ENCODE measurements around the gene TAF11.

Gene TAF11

DNA sequence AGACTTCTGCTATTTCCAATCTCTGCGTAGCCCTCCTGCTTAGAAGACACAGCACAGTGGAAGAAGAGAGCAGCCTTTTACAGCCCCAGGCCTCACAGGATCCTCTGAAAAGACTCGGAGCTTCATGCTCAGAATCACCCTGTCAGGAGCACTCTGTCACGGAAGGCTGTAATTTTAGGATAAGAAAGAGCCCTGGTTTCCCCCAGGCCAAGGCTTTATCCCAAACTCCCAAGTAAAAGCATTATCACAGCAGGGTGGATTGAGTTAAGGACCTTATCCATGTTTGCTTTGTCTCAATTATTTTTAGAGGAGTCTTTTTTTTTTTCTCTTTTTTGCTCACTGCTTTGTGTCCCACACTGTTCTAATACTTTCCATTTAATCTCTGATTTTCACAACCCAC, 40.4 kb upstream of the TAF11 start:
- TF ChIP-seq, protein P1, sequence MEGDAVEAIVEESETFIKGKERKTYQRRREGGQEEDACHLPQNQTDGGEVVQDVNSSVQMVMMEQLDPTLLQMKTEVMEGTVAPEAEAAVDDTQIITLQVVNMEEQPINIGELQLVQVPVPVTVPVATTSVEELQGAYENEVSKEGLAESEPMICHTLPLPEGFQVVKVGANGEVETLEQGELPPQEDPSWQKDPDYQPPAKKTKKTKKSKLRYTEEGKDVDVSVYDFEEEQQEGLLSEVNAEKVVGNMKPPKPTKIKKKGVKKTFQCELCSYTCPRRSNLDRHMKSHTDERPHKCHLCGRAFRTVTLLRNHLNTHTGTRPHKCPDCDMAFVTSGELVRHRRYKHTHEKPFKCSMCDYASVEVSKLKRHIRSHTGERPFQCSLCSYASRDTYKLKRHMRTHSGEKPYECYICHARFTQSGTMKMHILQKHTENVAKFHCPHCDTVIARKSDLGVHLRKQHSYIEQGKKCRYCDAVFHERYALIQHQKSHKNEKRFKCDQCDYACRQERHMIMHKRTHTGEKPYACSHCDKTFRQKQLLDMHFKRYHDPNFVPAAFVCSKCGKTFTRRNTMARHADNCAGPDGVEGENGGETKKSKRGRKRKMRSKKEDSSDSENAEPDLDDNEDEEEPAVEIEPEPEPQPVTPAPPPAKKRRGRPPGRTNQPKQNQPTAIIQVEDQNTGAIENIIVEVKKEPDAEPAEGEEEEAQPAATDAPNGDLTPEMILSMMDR (IDR thresholded peaks at IDR 0.05), result no peak

DNA sequence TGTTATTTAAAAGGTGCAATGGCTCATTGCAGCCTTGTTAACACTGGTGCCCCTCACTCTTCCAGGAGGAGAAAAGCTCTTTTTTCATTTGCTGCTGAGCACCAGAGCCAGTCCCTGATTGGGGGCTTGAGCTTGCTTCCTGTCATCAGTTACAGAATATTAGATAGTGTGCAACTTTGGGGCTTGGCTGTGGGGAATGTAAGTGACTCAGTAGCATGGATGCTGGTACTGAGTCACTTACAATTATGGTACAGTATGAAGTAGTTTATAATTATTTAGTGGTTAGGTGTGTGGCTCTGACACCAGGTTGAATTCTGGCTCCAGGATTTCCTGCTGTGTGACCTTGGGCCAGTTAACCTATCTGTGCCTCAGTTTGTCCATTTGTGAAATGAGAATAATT, 38.8 kb upstream of the TAF11 start:
- Histone ChIP-seq H3K4me3 (no peak overlapping the region), H3K27me3 (no peaks in the 10 kb centered on the region), H3K27ac (no peak overlapping the region), H3K9me3 (no peaks in the 10 kb centered on the region), H3K36me3 (no peaks in the 10 kb centered on the region), H3K4me1 (no peaks in the 10 kb centered on the region)
- TF ChIP-seq, protein P1 (IDR thresholded peaks at IDR 0.05), result no peak
- no peak for DNase-seq
- intact Hi-C loops (cut with DNase I; ENCODE audit: low total_unique reads), result no loop called here

More for the DNA sequence above, 40.4 kb upstream of the TAF11 start:
- Histone ChIP-seq H3K4me1 (no peaks in the 10 kb centered on the region), H3K27me3 (no peaks in the 10 kb centered on the region), H3K9me3 (no peaks in the 10 kb centered on the region), H3K4me3 (no peak overlapping the region), H3K27ac (no peak overlapping the region), H3K36me3 (no peaks in the 10 kb centered on the region)
- no peak for DNase-seq
- intact Hi-C loops (cut with DNase I; ENCODE audit: low total_unique reads), result no loop called here

DNA sequence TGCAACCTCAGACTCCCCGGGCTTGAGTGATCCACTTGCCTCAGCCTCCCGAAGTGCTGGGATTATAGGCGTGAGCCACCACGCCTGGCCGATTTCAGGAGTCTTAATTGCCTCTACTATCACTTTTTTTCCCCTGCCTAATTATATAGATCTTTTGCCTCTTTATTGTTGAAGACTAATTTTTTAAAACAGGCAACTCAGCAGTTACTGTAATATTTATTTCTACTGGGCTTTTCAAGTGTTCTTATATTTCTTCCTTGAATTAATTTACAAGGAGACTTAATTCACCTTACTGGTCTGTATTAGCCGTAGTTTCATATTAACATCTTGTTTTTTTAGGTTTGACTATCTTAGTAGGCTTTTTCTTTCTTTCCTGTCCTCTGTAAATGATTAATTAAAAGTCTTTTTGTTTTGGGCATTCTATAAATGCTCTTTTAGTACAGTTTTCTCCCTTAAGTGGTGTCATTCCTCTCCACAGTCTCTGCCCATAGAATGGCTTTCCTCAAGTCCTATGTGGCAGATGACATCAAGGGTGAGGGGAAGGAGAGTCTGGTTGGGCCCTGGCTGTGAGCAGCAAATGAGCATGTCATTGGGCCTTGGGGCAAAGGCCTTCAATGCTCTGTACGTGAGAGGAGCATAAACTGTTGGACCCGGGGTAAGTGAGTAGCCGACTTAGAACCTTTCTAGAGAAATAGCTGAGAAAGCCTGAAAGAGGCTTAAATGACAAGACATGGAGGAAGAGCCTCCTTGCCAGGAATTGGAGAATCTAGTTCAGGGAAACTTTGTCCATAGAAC, 37.2 kb upstream of the TAF11 start:
- TF ChIP-seq, protein P1 (IDR thresholded peaks at IDR 0.05), result no peak
- Histone ChIP-seq H3K27ac (no peak overlapping the region), H3K27me3 (no peaks in the 10 kb centered on the region), H3K9me3 (no peaks in the 10 kb centered on the region), H3K4me3 (no peak overlapping the region), H3K36me3 (no peaks in the 10 kb centered on the region), H3K4me1 (peaks cover 0 to under 1% (median 0%) of the 10 kb centered on the region in 4 donors)
- intact Hi-C loops (cut with DNase I; ENCODE audit: low total_unique reads), result no loop called here
- DNase-seq, result no peak

DNA sequence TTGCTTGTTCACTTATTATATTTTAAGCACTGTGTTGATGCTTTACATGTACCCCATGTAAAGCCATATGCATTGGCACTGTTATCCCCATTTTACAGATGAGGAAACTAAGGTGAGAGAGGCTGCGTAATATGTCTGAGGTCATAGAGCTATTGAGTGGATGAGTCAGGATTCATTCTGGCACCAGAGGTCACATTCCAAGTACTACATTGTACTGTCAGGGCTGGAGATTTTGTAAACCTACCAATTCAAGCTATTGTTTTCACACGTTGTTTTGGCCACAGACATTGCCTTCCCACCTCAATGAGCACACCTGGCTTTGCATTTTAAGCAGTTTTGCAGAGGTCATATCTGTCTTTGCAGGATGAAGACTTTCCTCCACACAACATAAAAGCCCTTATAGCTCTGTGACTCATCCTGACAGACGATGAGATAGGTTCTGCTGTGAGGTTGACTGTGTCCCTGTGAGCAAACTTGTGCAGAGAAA, 34.4 kb upstream of the TAF11 start:
- Histone ChIP-seq H3K4me3 (no peak overlapping the region), H3K4me1 (peaks cover 0 to 23% (median 0%) of the 10 kb centered on the region in 4 donors), H3K36me3 (no peaks in the 10 kb centered on the region), H3K9me3 (no peaks in the 10 kb centered on the region), H3K27me3 (no peaks in the 10 kb centered on the region), H3K27ac (no peak overlapping the region)
- TF ChIP-seq, protein P1 (IDR thresholded peaks at IDR 0.05), result no peak
- intact Hi-C loops (cut with DNase I; ENCODE audit: low total_unique reads), result no loop called here
- no peak for DNase-seq

DNA sequence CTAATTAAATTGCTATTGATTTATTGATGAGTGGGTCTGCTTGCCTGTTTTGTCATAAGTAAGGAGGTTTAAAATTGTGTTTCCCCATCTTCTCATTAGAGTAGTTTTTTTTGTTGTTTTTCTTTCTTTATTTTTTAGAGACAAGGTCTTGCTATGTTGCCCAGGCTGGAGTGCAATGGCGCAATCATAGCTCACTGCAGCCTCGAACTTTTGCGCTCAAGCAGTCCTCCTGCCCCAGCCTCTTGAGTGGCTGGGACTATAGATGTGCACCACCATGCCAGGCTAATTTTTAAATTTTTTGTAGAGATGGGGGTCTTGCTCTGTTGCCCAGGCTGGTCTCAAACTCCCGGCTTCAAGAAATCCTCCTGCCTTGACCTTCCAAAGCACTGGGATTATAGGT, 32.3 kb upstream of the TAF11 start:
- intact Hi-C loops (cut with DNase I; ENCODE audit: low total_unique reads), result no loop called here
- TF ChIP-seq, protein P1 (IDR thresholded peaks at IDR 0.05), result no peak
- Histone ChIP-seq H3K27ac (no peak overlapping the region), H3K36me3 (no peaks in the 10 kb centered on the region), H3K9me3 (no peaks in the 10 kb centered on the region), H3K4me3 (no peak overlapping the region), H3K27me3 (no peaks in the 10 kb centered on the region), H3K4me1 (peaks cover 0 to 44% (median 9%) of the 10 kb centered on the region in 4 donors)
- no peak for DNase-seq

Measured in tibial artery (tissue), 4 donors.